HG02970 (cell line): Measurements from ENCODE around the gene SUSD1.
"Not testable (repeated sequence)": the region's sequence is repeated elsewhere in the genome, so short reads cannot be mapped to it uniquely, and the experiment has no call there.

Experiments used
- ATAC-seq: cut with Tn5 transposase; IDR thresholded peaks from one replicate; pipeline ENCODE4 v1.9.1; 2021; ENCODE audit warnings: mild to moderate bottlenecking, moderate library complexity, moderate number of reproducible peaks; ENCODE audit not compliant: unreplicated experiment, low FRiP score

SUSD1 gene

DNA sequence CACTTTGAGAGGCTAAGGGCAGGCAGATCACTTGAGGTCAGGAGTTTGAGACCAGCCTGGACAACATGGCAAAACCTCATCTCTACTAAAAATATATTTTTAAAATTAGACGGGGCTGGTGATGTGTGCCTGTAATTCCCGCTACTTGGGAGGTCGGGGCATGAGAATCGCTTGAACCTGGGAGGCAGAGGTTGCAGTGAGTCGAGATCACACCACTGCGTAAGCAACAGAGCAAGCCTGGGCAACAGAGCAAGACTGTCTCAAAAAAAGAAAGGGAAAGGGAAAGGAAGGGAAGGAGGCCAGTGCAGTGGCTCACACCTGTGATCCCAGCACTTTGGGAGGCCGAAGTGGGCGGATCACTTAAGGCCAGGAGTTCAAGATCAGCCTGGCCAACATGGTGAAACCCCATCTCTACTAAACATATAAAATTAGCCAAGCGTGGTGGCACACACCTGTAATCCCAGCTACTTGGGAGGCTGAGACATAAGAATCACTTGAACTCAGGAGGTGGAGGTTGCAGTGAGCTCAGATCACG is 101.4 kb downstream of the SUSD1 start:
- not testable (repeated sequence) for ATAC-seq

DNA sequence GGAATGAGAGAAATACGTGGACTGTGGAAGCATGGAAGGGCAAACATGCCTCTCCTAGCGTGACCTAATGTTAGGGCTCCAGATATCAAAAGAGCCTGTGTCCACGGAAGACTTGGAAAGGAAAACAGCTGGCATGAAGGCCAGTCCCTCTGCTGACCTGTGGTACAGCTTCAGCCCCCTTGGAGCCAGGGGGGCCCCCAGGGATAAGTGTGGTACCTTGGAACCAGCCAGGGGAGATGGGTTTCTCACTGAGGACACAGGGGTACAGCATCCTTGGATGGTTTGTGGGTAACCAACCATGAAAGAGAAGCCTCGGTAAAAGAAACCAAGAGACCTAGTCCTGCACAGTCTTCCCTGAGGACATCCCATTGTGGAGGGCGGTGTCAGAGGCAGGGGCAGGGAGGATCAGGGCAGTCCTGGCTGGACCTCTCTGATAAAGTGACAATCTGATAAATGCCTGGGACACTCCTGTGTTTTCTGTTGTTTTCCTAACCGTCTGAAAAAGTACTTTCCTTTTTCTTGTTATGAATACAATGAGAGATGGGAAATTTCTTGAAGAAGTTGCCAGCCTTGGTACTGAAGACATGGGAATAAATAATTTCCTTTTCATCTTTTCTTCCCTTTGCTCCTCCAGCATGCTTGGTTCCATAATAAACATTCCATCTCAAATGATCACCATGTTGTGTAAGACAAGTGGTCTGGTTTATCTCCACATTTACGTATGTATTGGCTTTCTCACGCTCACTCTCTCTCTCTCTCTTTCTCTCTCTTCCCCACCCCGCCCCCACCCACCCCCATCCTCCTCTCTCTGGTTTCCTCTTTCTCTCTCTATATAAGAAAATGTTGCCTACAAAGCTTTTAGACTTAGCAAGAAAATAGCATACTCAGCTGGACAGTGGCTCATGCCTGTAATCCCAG is 102.1 kb downstream of the SUSD1 start:
- no peak for ATAC-seq

DNA sequence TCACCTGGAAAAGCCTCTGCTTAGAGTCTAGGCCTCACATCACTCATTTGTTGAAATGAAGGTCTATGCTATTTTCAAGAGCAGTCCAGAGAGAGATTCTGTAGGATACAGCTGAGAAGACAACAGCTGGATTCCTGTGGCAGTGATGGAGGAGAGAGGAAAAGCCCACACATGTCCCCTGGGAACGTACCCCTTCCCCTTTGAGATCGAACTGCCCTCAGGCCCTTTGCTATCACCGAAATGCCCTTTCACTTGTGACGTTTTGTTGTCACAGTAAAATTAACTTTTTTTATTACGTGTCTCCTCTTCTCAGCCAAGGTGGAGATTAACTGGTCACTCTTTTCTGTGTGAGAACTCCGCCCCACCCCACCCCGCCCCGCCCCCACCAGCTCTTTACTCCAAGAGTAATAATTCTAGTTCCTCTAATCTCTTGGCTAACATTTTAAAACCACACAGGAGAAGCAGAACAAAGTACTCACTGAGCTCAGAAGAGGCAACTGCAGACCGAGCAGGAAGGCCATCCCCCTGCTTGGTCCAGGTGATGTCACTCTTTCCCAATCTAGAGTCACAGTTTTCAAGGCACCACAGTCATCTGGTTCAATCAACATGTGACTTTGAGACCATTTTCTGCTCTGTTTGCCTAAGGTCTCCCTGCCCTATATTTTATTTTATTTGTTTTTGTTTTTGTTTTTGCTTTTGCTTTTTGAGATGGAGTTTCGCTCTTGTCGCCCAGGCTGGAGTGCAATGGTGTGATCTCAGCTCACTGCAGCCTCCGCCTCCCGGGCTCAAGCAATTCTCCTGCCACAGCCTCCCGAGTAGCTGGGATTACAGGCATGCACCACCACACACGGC is 105.6 kb downstream of the SUSD1 start:
- ATAC-seq: no peak

DNA sequence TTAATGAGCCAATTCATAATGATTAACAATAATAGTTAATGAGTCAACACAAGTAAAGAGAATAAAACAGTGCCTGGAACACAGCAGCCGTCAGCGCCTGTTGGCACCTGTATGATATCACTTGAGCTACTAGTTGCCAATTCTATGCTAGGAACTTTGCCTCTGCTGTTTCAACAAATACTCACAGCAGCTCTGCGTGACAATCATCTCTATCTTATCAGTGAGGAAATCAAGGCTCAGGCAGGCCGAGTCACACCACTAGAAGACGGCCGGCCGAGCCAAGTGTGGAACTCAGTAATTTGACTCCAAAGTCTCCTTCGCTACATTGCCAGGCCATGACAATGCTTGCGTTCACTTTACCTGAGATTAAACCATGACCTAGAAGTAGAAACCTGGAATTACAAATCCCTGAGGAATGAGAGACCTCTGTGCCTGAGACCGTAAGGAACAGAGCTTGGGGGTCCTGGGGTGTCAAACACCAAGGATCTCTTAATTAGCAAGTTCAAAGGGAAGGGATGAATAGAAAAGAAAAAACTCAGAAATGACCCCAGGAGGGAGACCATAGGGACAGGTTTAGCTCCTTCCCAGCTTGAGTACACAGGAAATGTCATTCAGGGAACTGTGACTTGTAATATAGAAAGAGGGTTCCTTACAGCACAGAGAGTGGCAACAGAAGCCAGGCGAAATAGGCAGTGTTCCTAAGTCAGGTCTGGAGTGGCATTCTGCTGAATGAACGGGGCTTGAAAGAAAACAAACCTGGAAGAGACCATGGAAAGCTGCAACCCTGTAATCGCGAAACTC is 109.1 kb downstream of the SUSD1 start:
- ATAC-seq: no peak

DNA sequence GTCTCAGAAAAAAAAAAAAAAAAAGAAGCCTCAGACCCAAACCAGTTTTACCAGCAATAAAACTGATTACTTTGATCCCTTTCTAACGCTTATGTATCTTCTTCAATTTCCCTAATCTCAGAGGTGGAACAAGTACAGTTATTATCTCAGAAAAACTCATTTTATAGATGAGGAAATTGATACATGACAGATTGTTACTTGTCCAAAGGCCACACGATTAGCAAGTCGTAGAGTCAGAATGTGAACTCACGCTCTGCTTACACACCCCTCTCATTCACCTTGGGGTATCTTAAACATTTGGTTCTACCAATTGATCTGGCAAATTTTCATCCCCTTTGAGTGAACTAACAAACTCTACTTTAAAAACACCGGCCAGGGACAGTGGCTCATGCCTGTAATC is 110.2 kb downstream of the SUSD1 start:
- no peak for ATAC-seq

DNA sequence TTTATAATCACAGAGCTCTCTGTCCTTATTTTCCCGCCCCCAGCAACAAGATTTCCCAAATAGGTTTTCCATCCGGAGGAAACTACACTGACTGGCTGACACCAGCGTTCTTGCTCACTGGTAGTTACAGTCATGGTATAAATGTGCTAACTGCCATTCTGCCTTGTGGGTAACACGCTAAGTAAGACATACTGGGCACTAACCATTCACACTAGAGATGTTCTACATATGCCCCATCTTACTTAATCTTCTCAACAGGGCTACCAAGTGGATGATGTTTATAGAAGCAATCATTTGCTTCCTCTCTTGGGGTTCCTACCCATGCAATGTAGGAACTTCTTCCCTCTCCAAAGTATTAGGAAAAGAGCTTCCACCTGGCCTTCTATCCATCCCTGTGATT is 111.5 kb downstream of the SUSD1 start:
- ATAC-seq: no peak

DNA sequence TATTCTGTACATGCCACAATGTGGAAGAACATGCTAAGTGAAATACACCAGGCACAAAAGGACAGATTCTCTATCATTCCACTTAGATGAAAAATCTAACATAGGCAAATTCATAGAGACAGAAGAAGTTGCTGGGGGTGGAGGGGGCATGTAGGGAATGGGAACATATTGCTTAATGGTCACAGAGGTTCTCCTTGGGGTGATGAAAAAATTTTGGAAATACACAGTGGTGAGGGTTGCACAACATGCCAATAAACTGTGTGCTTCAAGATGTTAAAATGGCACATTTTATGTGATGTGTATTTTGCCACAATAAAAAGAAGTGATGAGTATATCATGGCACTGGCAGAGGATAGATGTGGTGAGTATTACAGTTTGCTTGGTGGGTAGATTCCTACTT is 111.9 kb downstream of the SUSD1 start:
- ATAC-seq: no peak

DNA sequence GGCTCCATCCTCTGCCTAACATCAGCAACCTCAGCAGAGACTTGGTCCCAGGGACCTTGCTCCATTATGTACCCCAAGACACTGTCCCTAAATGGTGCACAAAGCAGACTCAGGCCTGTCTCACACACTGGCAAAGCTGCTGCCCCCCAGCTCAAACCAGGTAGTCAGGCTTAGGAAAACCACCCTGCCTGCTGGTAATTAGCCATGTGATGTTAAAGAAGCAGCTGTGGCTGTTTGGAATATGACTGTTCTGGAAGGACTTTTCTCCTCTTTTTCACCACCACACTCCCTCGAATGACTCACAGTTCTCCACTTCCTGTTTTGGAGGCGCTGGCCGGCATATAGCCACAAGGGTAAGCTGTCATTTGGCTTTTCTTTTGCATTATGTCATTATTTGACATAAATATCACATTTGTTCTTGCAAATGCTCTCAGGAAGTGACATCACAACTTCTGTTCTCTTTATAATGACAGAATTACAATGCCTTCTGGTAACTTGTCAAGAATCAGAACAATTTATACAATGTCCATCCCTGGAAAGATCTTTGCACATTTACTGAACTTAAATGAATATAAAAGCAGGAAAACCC is 113.9 kb downstream of the SUSD1 start:
- no peak for ATAC-seq

DNA sequence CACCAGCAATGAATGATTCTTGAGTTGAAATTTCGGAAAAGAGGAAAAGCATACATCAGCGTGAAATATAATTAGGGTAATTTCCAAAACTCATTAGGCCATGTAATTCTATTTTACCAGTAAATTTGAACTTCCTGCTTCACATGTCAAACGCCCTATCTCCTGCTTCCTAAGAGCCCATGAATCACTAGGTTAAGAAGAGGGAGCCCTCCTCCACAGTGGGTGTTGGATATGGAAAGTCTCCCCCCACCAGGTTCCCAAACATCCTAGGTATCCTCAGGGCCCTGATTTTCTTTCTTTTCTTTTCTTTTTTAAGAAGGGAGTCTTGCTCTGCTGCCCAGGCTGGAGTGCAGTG is 115.2 kb downstream of the SUSD1 start:
- ATAC-seq: no peak

DNA sequence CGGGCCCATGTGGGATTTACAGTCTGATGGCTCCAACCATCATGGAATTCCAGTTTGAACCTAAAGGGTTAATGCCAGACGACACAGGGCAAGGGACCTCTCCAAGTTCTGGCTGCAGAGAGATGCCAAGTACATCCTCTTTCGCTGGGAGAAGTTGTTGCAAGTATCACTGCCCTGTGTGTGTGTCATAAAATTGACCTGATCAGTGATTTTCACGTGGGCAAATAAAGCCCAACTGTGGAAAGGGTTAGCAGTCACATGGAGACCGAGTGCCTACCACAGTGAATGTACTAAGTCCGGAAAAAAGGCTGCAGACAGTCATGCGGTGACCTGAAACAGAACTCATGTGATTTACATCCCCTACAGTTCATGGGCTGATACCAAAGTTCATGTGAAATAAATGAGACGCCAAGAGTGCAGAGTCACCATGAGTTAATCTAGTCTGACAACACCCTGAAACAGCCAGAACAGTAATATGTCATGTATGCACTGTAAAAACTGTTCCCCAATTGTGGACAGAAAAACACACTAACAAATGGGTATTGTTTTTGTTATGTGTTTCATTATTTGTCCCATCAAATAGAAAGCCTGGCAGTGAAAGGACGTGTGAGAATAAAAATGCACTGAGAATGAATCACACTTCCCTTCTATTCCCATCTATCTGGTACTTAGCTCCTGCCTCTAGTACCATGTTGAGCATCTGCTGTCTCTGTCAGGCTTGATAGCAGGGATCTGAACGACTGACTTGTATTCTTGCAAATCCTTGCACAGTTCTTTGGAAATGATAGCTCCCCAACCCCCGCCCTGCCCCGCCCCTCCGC is 115.7 kb downstream of the SUSD1 start:
- ATAC-seq: no peak

DNA sequence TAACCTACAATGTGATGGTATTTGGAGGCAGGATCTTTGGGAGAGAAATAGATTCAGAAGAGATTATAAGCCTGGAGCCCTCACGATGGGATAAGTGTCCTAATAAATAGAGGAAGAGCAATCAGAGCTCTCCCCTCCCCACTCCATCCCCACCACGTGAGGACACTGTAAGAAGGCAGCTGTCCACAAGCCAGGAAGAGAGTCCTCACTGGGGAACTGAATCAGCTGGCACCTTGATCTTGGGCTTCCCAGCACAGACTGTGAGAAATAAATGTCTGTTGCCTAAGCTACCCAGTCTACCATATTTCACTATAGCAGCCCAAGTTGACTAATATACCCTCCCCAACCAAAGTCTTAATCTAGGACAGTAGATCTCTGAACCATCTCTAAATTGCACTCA is 118.1 kb downstream of the SUSD1 start:
- ATAC-seq: no peak

DNA sequence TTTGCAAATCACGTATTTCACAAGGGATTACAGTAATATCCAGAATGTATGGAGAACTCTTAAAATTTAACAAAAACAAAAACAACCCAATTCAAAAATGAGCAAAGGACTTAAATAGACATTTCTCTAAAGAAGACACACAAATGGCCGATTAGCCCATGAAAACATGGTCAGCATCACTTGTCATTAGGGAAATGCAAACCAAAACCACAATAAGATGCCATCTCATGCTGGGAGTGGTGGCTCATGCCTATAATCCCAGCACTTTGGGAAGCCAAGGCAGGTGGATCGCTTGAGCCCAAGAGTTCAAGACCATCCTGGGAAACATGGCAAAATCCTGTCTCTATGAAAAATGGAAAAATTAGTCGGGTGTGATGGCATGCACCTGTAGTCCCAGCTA is 120.2 kb downstream of the SUSD1 start:
- no peak for ATAC-seq

DNA sequence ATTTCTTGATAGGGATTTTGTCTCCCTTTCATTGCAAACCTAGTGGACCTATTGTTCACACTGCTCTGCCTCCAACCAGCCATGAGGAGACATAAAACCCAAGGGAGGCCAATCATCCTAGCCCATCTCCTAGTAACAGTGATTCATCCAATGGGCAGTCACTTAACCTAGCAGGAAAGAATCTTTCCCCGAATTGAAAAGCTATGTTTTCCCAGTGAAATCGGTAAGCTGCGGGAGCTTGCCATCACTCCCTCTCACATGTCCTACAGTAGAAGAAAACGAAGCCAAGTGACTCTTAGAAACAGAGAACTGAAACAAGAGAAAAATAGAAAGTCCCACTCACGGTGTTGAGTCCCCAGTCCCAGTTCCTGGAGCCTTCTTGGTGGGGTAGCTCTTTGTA is 123.3 kb downstream of the SUSD1 start:
- ATAC-seq: no peak

DNA sequence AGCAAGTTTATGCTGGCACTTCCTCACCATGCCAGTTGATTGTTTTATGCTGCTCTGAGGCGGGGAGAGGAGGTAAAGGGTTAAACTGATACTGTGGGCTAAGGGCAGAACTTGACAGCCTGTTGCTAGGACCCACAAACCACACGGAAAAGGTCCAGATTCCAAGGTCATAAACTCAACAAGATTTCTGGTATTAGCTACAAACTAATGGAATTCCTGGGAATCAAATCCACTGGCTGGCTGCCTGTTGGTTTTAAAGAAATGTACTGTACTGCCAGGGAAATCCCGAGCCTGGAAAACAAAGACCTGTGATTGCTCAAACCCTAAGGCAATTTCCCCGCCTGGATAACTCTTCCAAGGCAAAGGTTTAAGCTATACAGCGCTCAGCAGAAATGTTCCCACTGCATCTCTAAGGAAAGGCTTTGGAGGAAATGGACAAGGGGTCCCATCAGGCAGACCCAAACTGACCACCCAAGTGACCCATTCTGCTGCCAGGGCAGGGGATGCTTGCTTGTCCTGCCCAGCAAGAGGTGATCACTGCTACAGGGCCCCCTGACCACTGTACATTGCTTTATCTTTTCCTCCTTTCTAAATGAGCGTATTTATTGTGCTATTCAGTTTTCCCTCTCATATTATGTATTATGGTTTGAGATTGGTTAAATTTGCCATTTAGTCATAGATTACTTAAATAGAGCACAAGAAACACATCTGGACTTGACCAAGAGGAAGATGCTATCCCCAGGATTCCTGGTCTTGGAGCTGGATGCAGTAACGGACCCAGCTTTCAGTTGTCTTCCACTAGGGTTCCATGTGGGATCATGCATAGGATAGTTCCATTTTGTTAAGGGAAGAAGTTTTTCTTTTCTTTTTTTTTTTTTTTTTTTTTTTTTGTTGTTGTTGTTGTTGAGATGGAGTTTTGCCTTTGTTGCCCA is 124.3 kb downstream of the SUSD1 start:
- no peak for ATAC-seq

DNA sequence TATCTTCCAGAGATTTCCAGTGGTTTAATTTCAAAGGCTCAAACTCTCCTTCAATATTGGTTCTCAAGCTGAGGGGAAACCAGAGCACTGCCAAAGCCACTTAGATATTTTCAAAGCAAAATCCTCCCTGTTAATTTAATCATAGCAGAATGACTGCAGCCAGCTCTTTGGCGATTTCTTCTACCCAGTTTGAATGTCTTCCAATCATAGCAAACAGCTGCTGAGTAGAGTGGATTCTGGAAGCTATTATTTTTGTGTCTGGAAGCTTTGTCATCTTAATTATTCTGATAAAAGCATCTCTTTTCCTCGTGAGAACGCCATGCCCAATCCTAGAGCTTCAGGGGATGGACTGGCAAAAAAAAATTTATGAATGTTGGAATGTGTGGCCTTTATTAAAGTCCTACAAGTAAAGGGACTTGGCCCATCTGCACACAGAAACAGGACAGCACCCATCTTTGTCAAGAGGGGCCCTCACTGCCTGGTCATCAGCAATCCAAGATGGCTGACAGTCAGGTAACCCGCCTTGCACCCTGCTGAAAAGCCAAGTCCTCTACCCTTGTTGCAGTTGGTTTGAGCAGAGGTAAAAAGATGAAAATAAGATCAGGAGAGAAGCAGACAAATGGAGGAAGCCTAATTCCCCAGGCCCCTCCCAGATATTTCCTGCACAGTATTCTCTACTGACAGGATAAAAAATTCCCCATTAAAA is 125.1 kb downstream of the SUSD1 start:
- ATAC-seq: no peak

DNA sequence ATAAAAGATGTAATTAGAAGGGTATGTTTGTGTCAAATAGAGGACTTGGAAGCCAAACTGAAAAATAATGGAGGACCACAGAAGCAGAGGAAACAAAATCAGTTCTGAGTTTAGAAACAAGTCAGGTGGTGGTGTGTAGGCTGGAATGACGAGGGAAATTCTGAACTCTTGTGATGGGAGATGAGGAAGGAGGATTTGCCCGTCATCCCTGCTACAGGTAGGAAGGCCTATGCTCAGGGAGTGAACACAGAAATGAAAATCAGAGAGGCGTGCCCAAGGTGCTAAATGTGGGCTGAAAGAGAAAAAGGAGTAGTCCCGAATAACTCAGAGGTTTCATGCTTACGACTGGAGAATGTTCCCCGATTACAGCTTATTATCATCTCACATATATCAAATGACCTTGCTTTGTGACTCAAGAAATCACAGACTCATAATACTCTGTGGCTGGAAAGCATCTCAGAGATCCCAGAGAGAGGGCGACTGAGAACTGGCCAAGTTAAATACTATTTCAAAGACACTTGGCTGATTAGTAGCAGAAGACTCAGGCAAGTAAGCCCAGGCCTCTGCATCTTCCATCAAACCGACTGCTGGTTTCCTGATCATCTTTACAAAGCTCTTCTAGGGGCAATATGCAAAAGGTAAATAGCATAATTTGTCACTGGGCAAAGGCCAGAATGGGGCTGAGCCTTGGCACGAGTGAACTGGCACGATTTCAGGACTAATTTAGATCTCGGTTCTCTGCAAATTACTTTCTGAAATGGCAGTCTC is 126.0 kb downstream of the SUSD1 start:
- ATAC-seq: no peak

DNA sequence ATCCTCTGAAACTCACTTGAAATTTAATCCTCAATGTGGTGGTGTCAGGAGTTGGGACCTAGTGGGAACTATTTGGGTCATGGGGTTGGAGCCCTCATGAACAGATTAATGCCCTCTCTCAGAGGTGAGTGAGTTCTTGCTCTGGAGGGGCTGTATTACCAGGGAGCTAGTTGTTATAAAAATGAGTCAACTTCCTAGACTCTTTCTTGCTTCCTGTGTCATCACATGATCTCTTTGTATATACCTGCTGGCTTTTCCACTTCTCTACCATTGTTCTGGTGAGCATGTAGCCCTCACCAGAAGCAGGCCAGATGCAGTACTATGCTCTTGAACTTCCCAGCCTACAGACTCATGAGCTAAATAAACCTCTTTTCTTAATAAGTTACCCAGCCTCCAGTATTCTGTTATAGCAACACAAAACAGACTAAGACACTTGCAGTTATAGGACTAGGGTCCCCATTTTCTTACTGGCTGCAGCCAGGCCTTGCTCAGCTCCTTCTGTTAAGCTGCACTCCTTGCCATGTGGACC is 127.5 kb downstream of the SUSD1 start:
- ATAC-seq: no peak
